Measurements from ENCODE around the gene TSHZ2. TPM values are rescaled to one million over a fixed set of nuclear protein-coding genes. Genes with fewer than 3 reads are reported as not detected.

The TSHZ2 gene
- total RNA-seq, 4 donors from 2014 or later: 1.0 to 3.5 (median 2.8) TPM

GRCh38 chr20:53491462-53491861 lies 519.3 kb downstream of the TSHZ2 start:
- TF ChIP-seq, protein P1, sequence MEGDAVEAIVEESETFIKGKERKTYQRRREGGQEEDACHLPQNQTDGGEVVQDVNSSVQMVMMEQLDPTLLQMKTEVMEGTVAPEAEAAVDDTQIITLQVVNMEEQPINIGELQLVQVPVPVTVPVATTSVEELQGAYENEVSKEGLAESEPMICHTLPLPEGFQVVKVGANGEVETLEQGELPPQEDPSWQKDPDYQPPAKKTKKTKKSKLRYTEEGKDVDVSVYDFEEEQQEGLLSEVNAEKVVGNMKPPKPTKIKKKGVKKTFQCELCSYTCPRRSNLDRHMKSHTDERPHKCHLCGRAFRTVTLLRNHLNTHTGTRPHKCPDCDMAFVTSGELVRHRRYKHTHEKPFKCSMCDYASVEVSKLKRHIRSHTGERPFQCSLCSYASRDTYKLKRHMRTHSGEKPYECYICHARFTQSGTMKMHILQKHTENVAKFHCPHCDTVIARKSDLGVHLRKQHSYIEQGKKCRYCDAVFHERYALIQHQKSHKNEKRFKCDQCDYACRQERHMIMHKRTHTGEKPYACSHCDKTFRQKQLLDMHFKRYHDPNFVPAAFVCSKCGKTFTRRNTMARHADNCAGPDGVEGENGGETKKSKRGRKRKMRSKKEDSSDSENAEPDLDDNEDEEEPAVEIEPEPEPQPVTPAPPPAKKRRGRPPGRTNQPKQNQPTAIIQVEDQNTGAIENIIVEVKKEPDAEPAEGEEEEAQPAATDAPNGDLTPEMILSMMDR (IDR thresholded peaks at IDR 0.05 in 4 of 5, conservative IDR thresholded peaks at IDR 0.05 in 1 of 5): no peak
- TF ChIP-seq POLR2A (IDR thresholded peaks at IDR 0.05): no peak
- Histone ChIP-seq H3K4me1 (no peaks in the 10 kb centered on the region), H3K9me3 (no peaks in the 10 kb centered on the region), H3K36me3 (no peaks in the 10 kb centered on the region), H3K27me3 (no peaks in the 10 kb centered on the region), H3K4me3 (no peak overlapping the region), H3K27ac (no peak overlapping the region)
- intact Hi-C loops (cut with DNase I; ENCODE audit: low total_unique reads): no loop called here
- ATAC-seq: no peak
- in situ Hi-C loops (cut with MboI; ENCODE audit: low sequenced_read_pairs in 4 of 4): no loop called here
- DNase-seq: no peak

GRCh38 chr20:53492212-53492611 lies 520.1 kb downstream of the TSHZ2 start:
- ATAC-seq (no peak), DNase-seq (no peak)
- in situ Hi-C loops (cut with MboI; ENCODE audit: low sequenced_read_pairs in 4 of 4) (no loop called here), intact Hi-C loops (cut with DNase I; ENCODE audit: low total_unique reads) (no loop called here)
- Histone ChIP-seq H3K4me3 (no peak overlapping the region), H3K27me3 (no peaks in the 10 kb centered on the region), H3K36me3 (no peaks in the 10 kb centered on the region), H3K4me1 (no peaks in the 10 kb centered on the region), H3K27ac (no peak overlapping the region), H3K9me3 (no peaks in the 10 kb centered on the region)
- TF ChIP-seq, protein P1 (IDR thresholded peaks at IDR 0.05 in 4 of 5, conservative IDR thresholded peaks at IDR 0.05 in 1 of 5): no peak
- TF ChIP-seq POLR2A (IDR thresholded peaks at IDR 0.05): no peak

DNA sequence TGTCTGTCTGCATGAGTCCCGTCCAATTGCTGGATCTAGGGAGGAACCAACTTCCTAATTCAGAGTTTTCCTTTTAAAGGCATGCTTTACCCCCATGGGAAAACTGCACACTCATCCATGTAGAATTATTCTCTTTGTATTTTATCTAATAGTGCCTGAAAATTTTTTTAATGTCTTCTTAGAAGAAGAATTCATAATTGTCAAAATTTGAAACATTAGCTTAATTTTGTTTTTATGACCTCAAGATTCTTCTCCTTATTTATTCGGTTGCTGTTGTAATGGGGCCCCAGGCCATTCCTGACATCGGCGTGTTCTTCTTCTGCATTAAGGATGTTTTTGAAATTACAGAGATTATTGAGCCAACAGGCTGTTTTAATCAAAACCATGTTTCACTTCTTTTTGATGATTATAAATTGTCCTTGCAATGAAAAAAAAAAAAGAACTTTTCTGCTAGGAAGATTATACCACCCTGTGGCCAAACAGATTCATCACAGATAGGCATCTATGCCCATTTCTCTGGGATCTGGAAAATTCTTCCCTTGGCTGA lies 521.2 kb downstream of the TSHZ2 start:
- in situ Hi-C loops (cut with MboI; ENCODE audit: low sequenced_read_pairs in 4 of 4): no loop called here
- ATAC-seq (no peak), DNase-seq (no peak)
- Histone ChIP-seq H3K27me3 (no peaks in the 10 kb centered on the region), H3K4me3 (no peak overlapping the region), H3K36me3 (no peaks in the 10 kb centered on the region), H3K4me1 (no peaks in the 10 kb centered on the region), H3K9me3 (no peaks in the 10 kb centered on the region), H3K27ac (no peak overlapping the region)
- TF ChIP-seq POLR2A (IDR thresholded peaks at IDR 0.05): no peak
- TF ChIP-seq, protein P1 (IDR thresholded peaks at IDR 0.05 in 4 of 5, conservative IDR thresholded peaks at IDR 0.05 in 1 of 5): no peak
- intact Hi-C loops (cut with DNase I; ENCODE audit: low total_unique reads): no loop called here

DNA sequence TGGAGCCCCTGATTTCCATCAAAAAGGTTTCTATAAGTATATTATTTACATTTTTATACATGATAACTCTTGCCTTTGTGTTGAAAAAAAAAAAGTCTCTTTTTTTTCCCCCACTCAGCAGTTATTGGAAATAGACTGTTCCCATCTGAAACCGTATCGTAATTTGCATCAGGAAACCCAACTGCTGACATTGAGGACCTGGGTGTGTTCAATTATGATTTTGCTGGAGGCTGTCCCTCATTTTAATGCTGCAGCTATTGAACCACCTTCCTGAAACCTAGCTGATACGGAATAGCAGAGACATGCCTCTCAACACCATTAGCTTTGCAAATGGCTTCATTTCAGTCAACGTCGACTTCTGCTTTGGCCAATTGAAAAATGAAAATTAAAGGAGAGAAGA lies 522.6 kb downstream of the TSHZ2 start:
- Histone ChIP-seq H3K4me1 (no peaks in the 10 kb centered on the region), H3K36me3 (no peaks in the 10 kb centered on the region), H3K27ac (no peak overlapping the region), H3K27me3 (no peaks in the 10 kb centered on the region), H3K4me3 (no peak overlapping the region), H3K9me3 (no peaks in the 10 kb centered on the region)
- TF ChIP-seq, protein P1 (IDR thresholded peaks at IDR 0.05 in 4 of 5, conservative IDR thresholded peaks at IDR 0.05 in 1 of 5): no peak
- no peak for TF ChIP-seq POLR2A (IDR thresholded peaks at IDR 0.05)
- DNase-seq (no peak), ATAC-seq (no peak)
- intact Hi-C loops (cut with DNase I; ENCODE audit: low total_unique reads) (no loop called here), in situ Hi-C loops (cut with MboI; ENCODE audit: low sequenced_read_pairs in 4 of 4) (no loop called here)
